ENCODE measurements around the gene NFE2. TPM values are rescaled to one million over a fixed set of nuclear protein-coding genes. Genes with fewer than 3 reads are reported as not detected.

The NFE2 gene
- total RNA-seq, 1 donor, result 1.4 TPM

- peaks cover 11% of the 10 kb centered on the region for H3K4me1 ChIP-seq (ENCODE audit: insufficient read depth, low read length)
- TF ChIP-seq CTCF (IDR thresholded peaks at IDR 0.05; ENCODE audit: extremely low read depth, low read depth, low read length), result no peak
- H3K4me3 ChIP-seq (ENCODE audit: insufficient read depth, low read length), result no peak overlapping the region
- H3K27me3 ChIP-seq (ENCODE audit: insufficient read depth, low read length), result no peaks in the 10 kb centered on the region
- no peak overlapping the region for H3K4me2 ChIP-seq (ENCODE audit: insufficient read depth, low read length)
- peaks cover 56% of the 10 kb centered on the region for H3K36me3 ChIP-seq (ENCODE audit: insufficient read depth, low read length)
- H3K79me2 ChIP-seq (ENCODE audit: insufficient read depth, low read length), result peaks cover 67% of the 10 kb centered on the region
- H2AFZ ChIP-seq (ENCODE audit: low read length), result no peak overlapping the region
- H4K20me1 ChIP-seq (ENCODE audit: insufficient read depth, low read length), result no peaks in the 10 kb centered on the region
- DNase-seq (ENCODE audit: insufficient read length, low spot score, missing footprints), result no peak
- no peak overlapping the region for H3K27ac ChIP-seq (ENCODE audit: low read depth, low read length)
- no peaks in the 10 kb centered on the region for H3K9me3 ChIP-seq (ENCODE audit: low read depth, low read length)
These were observed 47.6 kb downstream of the NFE2 start for GRCh38 chr12:54253240-54253639.

GRCh38 chr12:54251667-54252284, 49.0 kb downstream of the NFE2 start:
- DNase-seq (ENCODE audit: insufficient read length, low spot score, missing footprints), result peak; percentile 84
- H4K20me1 ChIP-seq (ENCODE audit: insufficient read depth, low read length), result no peaks in the 10 kb centered on the region
- peak overlapping the region; percentile 20 for H3K27ac ChIP-seq (ENCODE audit: low read depth, low read length)
- peaks cover 60% of the 10 kb centered on the region for H3K36me3 ChIP-seq (ENCODE audit: insufficient read depth, low read length)
- H3K4me2 ChIP-seq (ENCODE audit: insufficient read depth, low read length), result no peak overlapping the region
- TF ChIP-seq CTCF (IDR thresholded peaks at IDR 0.05; ENCODE audit: extremely low read depth, low read depth, low read length), result peak; percentile 71
- H2AFZ ChIP-seq (ENCODE audit: low read length), result no peak overlapping the region
- peaks cover 58% of the 10 kb centered on the region for H3K79me2 ChIP-seq (ENCODE audit: insufficient read depth, low read length)
- no peaks in the 10 kb centered on the region for H3K27me3 ChIP-seq (ENCODE audit: insufficient read depth, low read length)
- H3K4me1 ChIP-seq (ENCODE audit: insufficient read depth, low read length), result no peaks in the 10 kb centered on the region
- H3K9me3 ChIP-seq (ENCODE audit: low read depth, low read length), result no peaks in the 10 kb centered on the region
- H3K4me3 ChIP-seq (ENCODE audit: insufficient read depth, low read length), result no peak overlapping the region

GRCh38 chr12:54249489-54249888, 51.3 kb downstream of the NFE2 start:
- DNase-seq (ENCODE audit: insufficient read length, low spot score, missing footprints), result no peak

More at GRCh38 chr12:54249489-54249888, 51.3 kb downstream of the NFE2 start:
- Histone ChIP-seq H2AFZ (ENCODE audit: low read length) (no peak overlapping the region), H3K36me3 (ENCODE audit: insufficient read depth, low read length) (peaks cover 58% of the 10 kb centered on the region), H4K20me1 (ENCODE audit: insufficient read depth, low read length) (no peaks in the 10 kb centered on the region), H3K4me2 (ENCODE audit: insufficient read depth, low read length) (no peak overlapping the region), H3K4me1 (ENCODE audit: insufficient read depth, low read length) (no peaks in the 10 kb centered on the region), H3K4me3 (ENCODE audit: insufficient read depth, low read length) (no peak overlapping the region), H3K27me3 (ENCODE audit: insufficient read depth, low read length) (no peaks in the 10 kb centered on the region), H3K27ac (ENCODE audit: low read depth, low read length) (no peak overlapping the region), H3K9me3 (ENCODE audit: low read depth, low read length) (no peaks in the 10 kb centered on the region), H3K79me2 (ENCODE audit: insufficient read depth, low read length) (peaks cover 48% of the 10 kb centered on the region)
- no peak for TF ChIP-seq CTCF (IDR thresholded peaks at IDR 0.05; ENCODE audit: extremely low read depth, low read depth, low read length)

Measured in osteoblast (primary cell).